Liver (tissue), 9 donors: ENCODE data around the gene IL11RA. TPM values are rescaled to one million over a fixed set of nuclear protein-coding genes. Genes with fewer than 3 reads are reported as not detected.

Source experiments
- DNase-seq: peaks from one replicate; pipeline ENCODE4 v3.0.0-alpha.2; 2017; ENCODE audit warnings: low spot score
- H3K27ac ChIP-seq, 2 donors: one replicate each; pipeline ENCODE4 v1.7.0; 2013; ENCODE audit warnings: inconsistent platforms in 2 of 2, low read length in 2 of 2, control low read depth in 1 of 2, low read depth in 1 of 2, mild to moderate bottlenecking in 1 of 2
- H3K27me3 ChIP-seq, 4 donors: one replicate each; pipeline versions ENCODE4 v1.6.1 to v1.7.0; 2013; ENCODE audit warnings: low read length in 3 of 4, inconsistent platforms in 1 of 4, mild to moderate bottlenecking in 1 of 4, moderate library complexity in 1 of 4; ENCODE audit not compliant: control insufficient read depth in 4 of 4, insufficient read depth in 4 of 4
- H3K36me3 ChIP-seq, 4 donors: one replicate each; pipeline versions ENCODE4 v1.6.1 to v1.7.0; 2013; ENCODE audit warnings: low read length in 3 of 4, mild to moderate bottlenecking in 3 of 4, low read depth in 1 of 4, moderate library complexity in 1 of 4; ENCODE audit not compliant: control insufficient read depth in 4 of 4, insufficient read depth in 3 of 4
- H3K4me1 ChIP-seq, 4 donors: one replicate each; pipeline versions ENCODE4 v1.6.1 to v1.7.0; 2013; ENCODE audit warnings: low read length in 3 of 4, mild to moderate bottlenecking in 3 of 4, moderate library complexity in 1 of 4; ENCODE audit not compliant: control insufficient read depth in 4 of 4, insufficient read depth in 4 of 4
- H3K4me3 ChIP-seq, 3 donors: one replicate each; pipeline versions ENCODE4 v1.6.1 to v1.7.0; 2013; ENCODE audit warnings: low read length in 3 of 3, control low read depth in 1 of 3, low read depth in 1 of 3, mild to moderate bottlenecking in 1 of 3
- H3K9ac ChIP-seq, 2 donors: one replicate each; pipeline ENCODE4 v1.7.0; 2013; ENCODE audit warnings: low read length in 2 of 2, mild to moderate bottlenecking in 2 of 2, moderate library complexity in 2 of 2, control low read depth in 1 of 2, low read depth in 1 of 2
- H3K9me3 ChIP-seq, 4 donors: one replicate each; pipeline versions ENCODE4 v1.6.1 to v1.7.0; 2013; ENCODE audit warnings: low read length in 3 of 4; ENCODE audit not compliant: control insufficient read depth in 4 of 4
- CTCF ChIP-seq: fragments of 150-350 bp; IDR thresholded peaks from 2 replicates; pipeline ENCODE4 v1.5.1; 2017; ENCODE audit warnings: improper control_type of control experiment, low read depth, low read length; ENCODE audit not compliant: missing input control
- EGR1 ChIP-seq, 2 donors: IDR thresholded peaks; 2 replicates each; pipeline ENCODE4 v1.6.1; 2016 to 2018; ENCODE audit warnings: antibody characterized with exemption in 2 of 2, low read depth in 2 of 2
- FOXA1 ChIP-seq: IDR thresholded peaks from 2 replicates; pipeline ENCODE4 v1.6.1; 2016; ENCODE audit warnings: antibody characterized with exemption
- FOXA2 ChIP-seq: IDR thresholded peaks from 2 replicates; pipeline ENCODE4 v1.6.1; 2016; ENCODE audit warnings: antibody characterized with exemption
- GABPA ChIP-seq, 2 donors: IDR thresholded peaks in 1 of 2; conservative IDR thresholded peaks in 1 of 2; 2 replicates each; pipeline ENCODE4 v1.6.1; 2016; ENCODE audit warnings: antibody characterized with exemption in 2 of 2, mild to moderate bottlenecking in 1 of 2, moderate library complexity in 1 of 2
- HNF4A ChIP-seq, 2 donors: conservative IDR thresholded peaks; 2 replicates each; pipeline ENCODE4 v1.6.1; 2016; ENCODE audit warnings: antibody characterized with exemption in 2 of 2, mild to moderate bottlenecking in 2 of 2
- HNF4G ChIP-seq: IDR thresholded peaks from 2 replicates; pipeline ENCODE4 v1.6.1; 2016; ENCODE audit warnings: antibody characterized with exemption
- JUND ChIP-seq, 2 donors: IDR thresholded peaks; 2 replicates each; pipeline ENCODE4 v1.6.1; 2016; ENCODE audit warnings: antibody characterized with exemption in 2 of 2
- MAX ChIP-seq: IDR thresholded peaks from 2 replicates; pipeline ENCODE4 v1.6.1; 2016; ENCODE audit warnings: antibody characterized with exemption
- NR2F2 ChIP-seq: IDR thresholded peaks from 2 replicates; pipeline ENCODE4 v1.6.1; 2016; ENCODE audit warnings: antibody characterized with exemption
- RXRA ChIP-seq, 2 donors: IDR thresholded peaks; 2 replicates each; pipeline ENCODE4 v1.6.1; 2017 to 2018; ENCODE audit warnings: antibody characterized with exemption in 2 of 2, mild to moderate bottlenecking in 1 of 2
- SP1 ChIP-seq: IDR thresholded peaks from 2 replicates; pipeline ENCODE4 v1.6.1; 2018; ENCODE audit warnings: antibody characterized with exemption, mild to moderate bottlenecking
- TAF1 ChIP-seq: conservative IDR thresholded peaks from 2 replicates; pipeline ENCODE4 v1.6.1; 2016; ENCODE audit warnings: antibody characterized with exemption, mild to moderate bottlenecking
- YY1 ChIP-seq: IDR thresholded peaks from 2 replicates; pipeline ENCODE4 v1.6.1; 2016; ENCODE audit warnings: antibody characterized with exemption, mild to moderate bottlenecking
- WGBS: extraction: QIAGEN DNeasy Blood & Tissue Kit; methylation state at CpG from one replicate; pipeline ENCODE4 v1.1.7; 2013; 5-methylcytosine and 5-hydroxymethylcytosine counted together
- polyA plus RNA-seq, 2 donors: library from polyadenylated mRNA; stranded (reverse) in 1 of 2; unstranded in 1 of 2; fragments of 200-250 nt in 1 of 2; fragments of >200 nt in 1 of 2; fragmentation: Nextera tagmentation in 1 of 2; extraction: Ambion mirVana in 1 of 2; gene quantifications; one replicate each; pipeline versions ENCODE4 v1.2.1 to v1.2.3, GENCODE V29; 2013 to 2015
- total RNA-seq, 2 donors: library from RNA; depleted of rRNA; stranded (reverse); fragments of >200 nt; gene quantifications; one replicate each; pipeline ENCODE4 v1.2.3, GENCODE V29; 2014
- TF ChIP-seq, protein P1 (sequence below): IDR thresholded peaks from 2 replicates; pipeline ENCODE4 v1.6.1; 2016; ENCODE audit warnings: antibody characterized with exemption
- TF ChIP-seq, protein P2 (sequence below): IDR thresholded peaks from 2 replicates; pipeline ENCODE4 v1.6.1; 2016; ENCODE audit warnings: antibody characterized with exemption, mild to moderate bottlenecking
- TF ChIP-seq, protein P3 (sequence below): IDR thresholded peaks from 2 replicates; pipeline ENCODE4 v1.6.1; 2016; ENCODE audit warnings: antibody characterized with exemption
- donor health status: healthy.
- donor health status: healthy.
- donor health status: healthy.
- donor health status: healthy.
- donor health status: healthy.

Gene IL11RA
- total and polyA plus RNA-seq, 4 donors: 10.0 to 35.3 (median 14.7) TPM

DNA sequence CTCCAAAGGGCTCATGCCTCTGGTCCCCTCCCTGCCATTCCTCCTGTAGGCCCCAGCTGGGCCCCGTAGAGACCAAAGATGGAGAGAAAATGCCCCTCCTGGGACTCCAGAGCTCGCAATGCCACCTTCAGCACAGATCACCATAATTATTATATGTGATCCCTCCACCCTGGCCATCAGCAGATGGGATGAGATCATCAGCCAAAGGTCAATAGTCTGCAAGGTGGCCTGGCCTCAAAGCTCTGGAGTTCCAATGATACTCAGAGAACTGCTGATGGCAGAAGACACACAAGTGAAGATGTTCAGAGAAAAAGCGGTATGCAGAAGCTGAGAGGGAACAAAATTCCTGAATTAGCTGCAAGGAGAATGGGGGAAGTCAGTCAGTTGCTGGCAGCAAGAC is 45.1 kb upstream of the IL11RA start:
- H3K36me3 ChIP-seq: no peaks in the 10 kb centered on the region
- H3K9me3 ChIP-seq: no peaks in the 10 kb centered on the region
- H3K4me1 ChIP-seq: peaks cover 10 to 19% (median 17%) of the 10 kb centered on the region in 4 donors
- no peak overlapping the region for H3K4me3 ChIP-seq
- no peak for DNase-seq
- H3K9ac ChIP-seq: no peak overlapping the region
- WGBS: 75% methylated on average over 3 of the region's 3 CpGs
- no peaks in the 10 kb centered on the region for H3K27me3 ChIP-seq
- TF ChIP-seq CTCF (no peak), RXRA (IDR thresholded peaks at IDR 0.05) (peak; percentile 47 to 57), SP1 (peak; percentile 38), NR2F2 (no peak), EGR1 (IDR thresholded peaks at IDR 0.05; ENCODE audit: low read depth in 2 of 2) (no peak), FOXA2 (no peak), YY1 (peak; percentile 29), HNF4A (conservative IDR thresholded peaks at IDR 0.05) (peak; percentile 82 to 90), GABPA (IDR thresholded peaks at IDR 0.05 in 1 of 2, conservative IDR thresholded peaks at IDR 0.05 in 1 of 2) (no peak), HNF4G (peak; percentile 25), MAX (no peak), FOXA1 (no peak), JUND (IDR thresholded peaks at IDR 0.05) (peak; percentile 96 to 98)
- TF ChIP-seq, protein P1, sequence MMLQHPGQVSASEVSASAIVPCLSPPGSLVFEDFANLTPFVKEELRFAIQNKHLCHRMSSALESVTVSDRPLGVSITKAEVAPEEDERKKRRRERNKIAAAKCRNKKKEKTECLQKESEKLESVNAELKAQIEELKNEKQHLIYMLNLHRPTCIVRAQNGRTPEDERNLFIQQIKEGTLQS: peak; percentile 95
- TF ChIP-seq, protein P2, sequence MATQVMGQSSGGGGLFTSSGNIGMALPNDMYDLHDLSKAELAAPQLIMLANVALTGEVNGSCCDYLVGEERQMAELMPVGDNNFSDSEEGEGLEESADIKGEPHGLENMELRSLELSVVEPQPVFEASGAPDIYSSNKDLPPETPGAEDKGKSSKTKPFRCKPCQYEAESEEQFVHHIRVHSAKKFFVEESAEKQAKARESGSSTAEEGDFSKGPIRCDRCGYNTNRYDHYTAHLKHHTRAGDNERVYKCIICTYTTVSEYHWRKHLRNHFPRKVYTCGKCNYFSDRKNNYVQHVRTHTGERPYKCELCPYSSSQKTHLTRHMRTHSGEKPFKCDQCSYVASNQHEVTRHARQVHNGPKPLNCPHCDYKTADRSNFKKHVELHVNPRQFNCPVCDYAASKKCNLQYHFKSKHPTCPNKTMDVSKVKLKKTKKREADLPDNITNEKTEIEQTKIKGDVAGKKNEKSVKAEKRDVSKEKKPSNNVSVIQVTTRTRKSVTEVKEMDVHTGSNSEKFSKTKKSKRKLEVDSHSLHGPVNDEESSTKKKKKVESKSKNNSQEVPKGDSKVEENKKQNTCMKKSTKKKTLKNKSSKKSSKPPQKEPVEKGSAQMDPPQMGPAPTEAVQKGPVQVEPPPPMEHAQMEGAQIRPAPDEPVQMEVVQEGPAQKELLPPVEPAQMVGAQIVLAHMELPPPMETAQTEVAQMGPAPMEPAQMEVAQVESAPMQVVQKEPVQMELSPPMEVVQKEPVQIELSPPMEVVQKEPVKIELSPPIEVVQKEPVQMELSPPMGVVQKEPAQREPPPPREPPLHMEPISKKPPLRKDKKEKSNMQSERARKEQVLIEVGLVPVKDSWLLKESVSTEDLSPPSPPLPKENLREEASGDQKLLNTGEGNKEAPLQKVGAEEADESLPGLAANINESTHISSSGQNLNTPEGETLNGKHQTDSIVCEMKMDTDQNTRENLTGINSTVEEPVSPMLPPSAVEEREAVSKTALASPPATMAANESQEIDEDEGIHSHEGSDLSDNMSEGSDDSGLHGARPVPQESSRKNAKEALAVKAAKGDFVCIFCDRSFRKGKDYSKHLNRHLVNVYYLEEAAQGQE: no peak
- TF ChIP-seq, protein P3, sequence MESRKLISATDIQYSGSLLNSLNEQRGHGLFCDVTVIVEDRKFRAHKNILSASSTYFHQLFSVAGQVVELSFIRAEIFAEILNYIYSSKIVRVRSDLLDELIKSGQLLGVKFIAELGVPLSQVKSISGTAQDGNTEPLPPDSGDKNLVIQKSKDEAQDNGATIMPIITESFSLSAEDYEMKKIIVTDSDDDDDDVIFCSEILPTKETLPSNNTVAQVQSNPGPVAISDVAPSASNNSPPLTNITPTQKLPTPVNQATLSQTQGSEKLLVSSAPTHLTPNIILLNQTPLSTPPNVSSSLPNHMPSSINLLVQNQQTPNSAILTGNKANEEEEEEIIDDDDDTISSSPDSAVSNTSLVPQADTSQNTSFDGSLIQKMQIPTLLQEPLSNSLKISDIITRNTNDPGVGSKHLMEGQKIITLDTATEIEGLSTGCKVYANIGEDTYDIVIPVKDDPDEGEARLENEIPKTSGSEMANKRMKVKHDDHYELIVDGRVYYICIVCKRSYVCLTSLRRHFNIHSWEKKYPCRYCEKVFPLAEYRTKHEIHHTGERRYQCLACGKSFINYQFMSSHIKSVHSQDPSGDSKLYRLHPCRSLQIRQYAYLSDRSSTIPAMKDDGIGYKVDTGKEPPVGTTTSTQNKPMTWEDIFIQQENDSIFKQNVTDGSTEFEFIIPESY: no peak
- H3K27ac ChIP-seq: peak overlapping the region; percentile 22 to 60

- 76% methylated on average over 2 of the region's 2 CpGs for WGBS
- H3K4me1 ChIP-seq: peaks cover 11 to 22% (median 20%) of the 10 kb centered on the region in 4 donors
Observed at GRCh38 chr9:34607331-34607730, 44.7 kb upstream of the IL11RA start.

More at GRCh38 chr9:34607331-34607730, 44.7 kb upstream of the IL11RA start:
- TF ChIP-seq, protein P1: no peak
- no peak for TF ChIP-seq CTCF
- no peak for TF ChIP-seq TAF1
- TF ChIP-seq JUND (IDR thresholded peaks at IDR 0.05): no peak
- Histone ChIP-seq H3K27ac (peak overlapping the region in 1 of 2 donors; percentile 60), H3K4me3 (no peak overlapping the region), H3K9ac (no peak overlapping the region), H3K36me3 (no peaks in the 10 kb centered on the region), H3K9me3 (no peaks in the 10 kb centered on the region), H3K27me3 (no peaks in the 10 kb centered on the region)
- DNase-seq: no peak
